PC-3 (cell line): ENCODE measurements around the gene ZNF488. TPM values are rescaled to one million over a fixed set of nuclear protein-coding genes. Genes with fewer than 3 reads are reported as not detected.
A peak's percentile ranks its signal among the peaks of the same experiment; 100 is the strongest.

ENCODE experiments used
- ATAC-seq: fragments of 200-7000 bp; cut with Tn5 transposase; 2 replicates; pipeline ENCODE4 v1.9.1; 2020; ENCODE audit warnings: mild to moderate bottlenecking, moderate library complexity
- BruUV-seq: library from RNA; stranded (reverse); fragments of 400-500 nt; replicated peaks from 2 replicates; lab custom pipeline; 2021; lab: Mats Ljungman, UMichigan
- CTCF ChIA-PET: fragments of 300-600 bp; sonication (Branson Sonifier 250); formaldehyde crosslinking; loops from one replicate; lab custom pipeline; 2022; ENCODE audit warnings: antibody characterized with exemption; lab: Charles Lee
- POLR2A ChIA-PET: fragments of 300-600 bp; sonication (Branson Sonifier 250); formaldehyde crosslinking; loops from one replicate; lab custom pipeline; 2022; ENCODE audit warnings: antibody characterized with exemption; ENCODE audit not compliant: unreplicated experiment; lab: Charles Lee
- DNase-seq: peaks from one replicate; pipeline ENCODE4 v3.0.0-alpha.2; 2015
- H2AFZ ChIP-seq: fragments of 300-600 bp; sonication (generic); 2 replicates; pipeline ENCODE4 v1.6.0; 2016; ENCODE audit warnings: antibody characterized with exemption, low read length
- H3F3A ChIP-seq: fragments of 300-600 bp; sonication (generic); one replicate; pipeline ENCODE4 v1.6.0; 2017; ENCODE audit warnings: antibody characterized with exemption, low read length, control low read depth, mild to moderate bottlenecking; ENCODE audit not compliant: unreplicated experiment
- H3K27ac ChIP-seq: fragments of 300-600 bp; sonication (generic); 2 replicates; pipeline ENCODE4 v1.5.1; 2016; ENCODE audit warnings: mild to moderate bottlenecking, low read length
- H3K27me3 ChIP-seq: fragments of 300-600 bp; sonication (generic); 2 replicates; pipeline ENCODE4 v1.6.1; 2016; ENCODE audit warnings: low read length, mixed read lengths
- H3K36me3 ChIP-seq: fragments of 300-600 bp; sonication (generic); 2 replicates; pipeline ENCODE4 v1.6.1; 2016; ENCODE audit warnings: low read depth, mixed run types, low read length, mixed read lengths
- H3K4me1 ChIP-seq: fragments of 300-600 bp; sonication (generic); 2 replicates; pipeline ENCODE4 v1.5.1; 2016; ENCODE audit warnings: low read length; ENCODE audit not compliant: insufficient read depth
- H3K4me2 ChIP-seq: fragments of 300-600 bp; sonication (generic); 2 replicates; pipeline ENCODE4 v1.6.0; 2016; ENCODE audit warnings: low read length
- H3K4me3 ChIP-seq: fragments of 300-600 bp; sonication (generic); 2 replicates; pipeline ENCODE4 v1.5.1; 2016; ENCODE audit warnings: mild to moderate bottlenecking, low read length, mixed read lengths
- H3K79me2 ChIP-seq: fragments of 300-600 bp; sonication (generic); 2 replicates; pipeline ENCODE4 v1.6.1; 2017; ENCODE audit warnings: low read length, mixed read lengths
- H3K9ac ChIP-seq: fragments of 300-600 bp; sonication (generic); 2 replicates; pipeline ENCODE4 v1.6.0; 2016; ENCODE audit warnings: mild to moderate bottlenecking, low read length
- H3K9me2 ChIP-seq: fragments of 300-600 bp; sonication (generic); replicated peaks from 2 replicates; pipeline ENCODE4 v1.6.1; 2016; ENCODE audit warnings: mixed run types, low read length, mixed read lengths
- H3K9me3 ChIP-seq: fragments of 300-600 bp; sonication (generic); 2 replicates; pipeline ENCODE4 v1.6.1; 2016; ENCODE audit warnings: low read length, mixed read lengths
- H4K20me1 ChIP-seq: fragments of 300-600 bp; sonication (generic); 2 replicates; pipeline ENCODE4 v1.6.1; 2016; ENCODE audit warnings: low read length, mixed read lengths
- EZH2 ChIP-seq: fragments of 300-600 bp; sonication (generic); IDR thresholded peaks from one replicate; pipeline ENCODE4 v1.6.1; 2017; ENCODE audit warnings: antibody characterized with exemption, mild to moderate bottlenecking, low read length; ENCODE audit not compliant: unreplicated experiment
- EZH2phosphoT487 ChIP-seq: fragments of 300-600 bp; sonication (generic); IDR thresholded peaks from 2 replicates; pipeline ENCODE4 v1.6.1; 2018; ENCODE audit warnings: mild to moderate bottlenecking, antibody characterized with exemption, low read length, borderline replicate concordance
- intact Hi-C: fragments of 100-400 bp; cut with micrococcal nuclease; formaldehyde crosslinking; loops from 2 replicates; pipeline ENCODE4 v1.9.0; 2023
- total RNA-seq: library from RNA; depleted of rRNA; stranded (reverse); fragments of >200 nt; gene quantifications from 2 replicates; pipeline ENCODE4 v1.2.3, GENCODE V29; 2014
- TF ChIP-seq, protein P1 (sequence below): fragments of 300-600 bp; sonication (generic); conservative IDR thresholded peaks from 2 replicates; pipeline ENCODE4 v1.5.1; 2017; ENCODE audit warnings: antibody characterized with exemption, low read depth, mild to moderate bottlenecking, low read length

Gene ZNF488
- total RNA-seq, 1 experiment from 2014 or later, result 1.7 TPM

DNA sequence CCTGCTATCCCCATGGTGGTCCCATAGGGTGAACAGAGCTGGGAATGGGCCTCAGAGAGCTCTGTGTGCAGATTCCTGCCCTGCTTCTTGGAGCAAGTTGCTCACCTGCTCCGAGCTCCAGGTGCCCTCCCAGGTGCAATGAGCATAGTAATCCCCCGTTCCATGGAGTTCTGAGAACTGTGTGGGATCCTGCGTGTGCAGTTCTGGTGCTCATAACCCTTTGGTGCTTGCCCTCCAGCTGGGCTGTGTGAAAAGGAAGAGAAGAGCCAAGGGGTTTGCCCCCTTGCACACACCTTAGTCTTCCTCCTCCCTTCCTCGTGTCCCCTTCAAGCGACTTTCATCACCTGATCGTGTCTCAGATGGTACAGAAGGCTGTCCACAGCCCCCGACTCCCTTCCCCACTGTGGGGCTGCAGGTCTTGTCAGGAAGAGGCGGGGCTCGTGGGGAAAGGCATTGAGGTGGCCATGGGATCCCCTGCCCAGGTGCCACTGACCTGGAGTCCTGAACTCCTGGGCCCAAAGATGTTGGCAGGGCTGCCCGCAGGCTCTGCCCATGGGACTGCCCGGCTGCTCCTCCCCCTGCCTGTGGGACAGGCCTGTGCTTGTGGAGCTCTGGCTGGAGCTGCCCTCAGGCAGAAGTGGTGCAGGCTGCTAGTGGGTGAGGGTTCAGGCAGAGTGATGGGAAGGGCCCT, 21.9 kb upstream of the ZNF488 start:
- H3K36me3 ChIP-seq, result no peaks in the 10 kb centered on the region
- H3K4me2 ChIP-seq, result peak overlapping the region; percentile 75
- intact Hi-C loops, result loop anchor here (2.0 kb wide), 1 partner anchor 19 kb away; no protein-coding TSS in a partner anchor
- CTCF ChIA-PET, result no interaction called here
- no peaks in the 10 kb centered on the region for H3K79me2 ChIP-seq
- TF ChIP-seq EZH2phosphoT487, result no peak
- TF ChIP-seq, protein P1, sequence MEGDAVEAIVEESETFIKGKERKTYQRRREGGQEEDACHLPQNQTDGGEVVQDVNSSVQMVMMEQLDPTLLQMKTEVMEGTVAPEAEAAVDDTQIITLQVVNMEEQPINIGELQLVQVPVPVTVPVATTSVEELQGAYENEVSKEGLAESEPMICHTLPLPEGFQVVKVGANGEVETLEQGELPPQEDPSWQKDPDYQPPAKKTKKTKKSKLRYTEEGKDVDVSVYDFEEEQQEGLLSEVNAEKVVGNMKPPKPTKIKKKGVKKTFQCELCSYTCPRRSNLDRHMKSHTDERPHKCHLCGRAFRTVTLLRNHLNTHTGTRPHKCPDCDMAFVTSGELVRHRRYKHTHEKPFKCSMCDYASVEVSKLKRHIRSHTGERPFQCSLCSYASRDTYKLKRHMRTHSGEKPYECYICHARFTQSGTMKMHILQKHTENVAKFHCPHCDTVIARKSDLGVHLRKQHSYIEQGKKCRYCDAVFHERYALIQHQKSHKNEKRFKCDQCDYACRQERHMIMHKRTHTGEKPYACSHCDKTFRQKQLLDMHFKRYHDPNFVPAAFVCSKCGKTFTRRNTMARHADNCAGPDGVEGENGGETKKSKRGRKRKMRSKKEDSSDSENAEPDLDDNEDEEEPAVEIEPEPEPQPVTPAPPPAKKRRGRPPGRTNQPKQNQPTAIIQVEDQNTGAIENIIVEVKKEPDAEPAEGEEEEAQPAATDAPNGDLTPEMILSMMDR, result no peak
- TF ChIP-seq EZH2, result no peak
- H3K9me2 ChIP-seq, result no peaks in the 10 kb centered on the region
- ATAC-seq (peak; percentile 28; the same call in 1 of the 2 replicates), DNase-seq (peak; percentile 38)
- H4K20me1 ChIP-seq, result no peaks in the 10 kb centered on the region
- H3K9ac ChIP-seq, result peak overlapping the region; percentile 58; the same call in 1 of the 2 replicates
- H2AFZ ChIP-seq, result no peak overlapping the region
- peaks cover 51% of the 10 kb centered on the region for H3K4me1 ChIP-seq
- no peaks in the 10 kb centered on the region for H3F3A ChIP-seq
- no peaks in the 10 kb centered on the region for H3K27me3 ChIP-seq
- peak overlapping the region; percentile 95 for H3K27ac ChIP-seq
- H3K4me3 ChIP-seq, result peak overlapping the region; percentile 44; the same call in 1 of the 2 replicates
- POLR2A ChIA-PET, result no interaction called here
- no TSS peak for BruUV-seq
- no peaks in the 10 kb centered on the region for H3K9me3 ChIP-seq

DNA sequence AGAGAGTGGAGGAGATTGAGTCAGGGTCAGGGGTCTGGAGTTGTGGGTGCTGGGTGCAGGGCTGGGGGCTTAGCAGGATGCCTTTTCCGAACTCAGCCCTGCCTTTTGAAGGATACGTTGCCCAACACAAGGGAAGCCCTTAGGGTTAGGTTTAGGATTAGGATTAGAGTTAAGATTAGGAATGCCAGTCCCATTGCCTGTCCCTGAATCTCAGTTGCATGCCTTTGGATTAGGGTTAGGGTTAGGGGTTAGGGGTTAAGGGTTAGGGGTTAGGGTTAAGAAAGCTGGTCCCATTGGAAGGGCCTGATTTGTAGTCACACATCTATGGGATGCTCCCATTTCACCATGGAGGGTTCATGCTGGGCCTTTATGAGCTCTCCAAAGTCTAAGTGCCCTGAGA, 20.8 kb upstream of the ZNF488 start:
- Histone ChIP-seq H3K9ac (no peak overlapping the region), H3K4me3 (no peak overlapping the region), H3K4me2 (no peak overlapping the region), H3K27ac (no peak overlapping the region), H3K9me3 (no peaks in the 10 kb centered on the region), H2AFZ (no peak overlapping the region), H3K9me2 (no peaks in the 10 kb centered on the region), H3K36me3 (no peaks in the 10 kb centered on the region), H3K79me2 (no peaks in the 10 kb centered on the region), H4K20me1 (no peaks in the 10 kb centered on the region), H3K27me3 (no peaks in the 10 kb centered on the region), H3F3A (no peaks in the 10 kb centered on the region), H3K4me1 (peaks cover 51% of the 10 kb centered on the region)
- ChIA-PET POLR2A (no interaction called here), CTCF (no interaction called here)
- no TSS peak for BruUV-seq
- intact Hi-C loops, result no loop called here
- no peak for ATAC-seq
- no peak for DNase-seq
- TF ChIP-seq EZH2 (no peak), EZH2phosphoT487 (no peak)
- TF ChIP-seq, protein P1, result no peak

DNA sequence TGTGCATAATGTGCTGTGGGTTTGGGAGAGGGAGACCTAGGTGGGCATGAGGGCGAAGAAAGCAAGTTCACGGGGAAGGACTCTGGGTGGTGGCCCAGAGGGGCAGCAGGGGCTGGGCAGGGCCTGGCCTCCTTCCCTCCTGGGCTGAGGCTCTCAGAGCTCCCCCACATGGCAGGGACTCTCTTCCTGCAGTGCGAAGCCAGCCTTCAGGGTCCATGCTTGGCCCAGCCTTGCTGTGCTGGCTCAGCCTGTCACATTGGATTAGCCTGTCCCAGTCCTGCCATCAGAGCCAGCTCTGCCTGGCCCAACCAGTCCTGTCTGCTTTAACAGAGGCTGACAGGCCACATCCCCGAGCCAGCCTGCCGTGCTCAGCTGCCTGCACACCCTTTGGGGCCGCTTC, 20.4 kb upstream of the ZNF488 start:
- no peak overlapping the region for H3K4me2 ChIP-seq
- no peaks in the 10 kb centered on the region for H3F3A ChIP-seq
- no peak for ATAC-seq
- H2AFZ ChIP-seq, result no peak overlapping the region
- DNase-seq, result no peak
- ChIA-PET CTCF (no interaction called here), POLR2A (no interaction called here)
- no peaks in the 10 kb centered on the region for H3K9me3 ChIP-seq
- no peaks in the 10 kb centered on the region for H3K9me2 ChIP-seq
- H3K79me2 ChIP-seq, result no peaks in the 10 kb centered on the region
- H3K4me1 ChIP-seq, result peaks cover 51% of the 10 kb centered on the region
- H3K36me3 ChIP-seq, result no peaks in the 10 kb centered on the region
- TF ChIP-seq EZH2, result no peak
- TF ChIP-seq, protein P1, result no peak
- H4K20me1 ChIP-seq, result no peaks in the 10 kb centered on the region
- H3K27ac ChIP-seq, result no peak overlapping the region
- no peak overlapping the region for H3K4me3 ChIP-seq
- no peak overlapping the region for H3K9ac ChIP-seq
- H3K27me3 ChIP-seq, result no peaks in the 10 kb centered on the region
- BruUV-seq, result no TSS peak
- intact Hi-C loops, result no loop called here
